B cell (primary cell): ENCODE results near the gene FN3K. TPM values are rescaled to one million over a fixed set of nuclear protein-coding genes. Genes with fewer than 3 reads are reported as not detected.

Source experiments
- ATAC-seq: fragments of 200-7000 bp; cut with Tn5 transposase; one replicate; pipeline ENCODE4 v1.10.0; 2021; ENCODE audit warnings: low read depth, mild to moderate bottlenecking, moderate number of reproducible peaks, moderate library complexity
- CTCF ChIA-PET: fragments of 350-600 bp; sonication (Branson Sonifier 250); formaldehyde crosslinking; loops from one replicate; lab custom pipeline; 2021; ENCODE audit warnings: antibody characterized with exemption, inconsistent platforms; lab: Charles Lee
- POLR2A ChIA-PET: fragments of 350-600 bp; sonication (Branson Sonifier 250); formaldehyde crosslinking; loops from one replicate; lab custom pipeline; 2021; ENCODE audit warnings: antibody characterized with exemption; lab: Charles Lee
- DNase-seq: peaks from one replicate; pipeline ENCODE4 v3.0.0; 2013
- H2AFZ ChIP-seq: 2 replicates; pipeline ENCODE4 v1.6.1; 2012; ENCODE audit warnings: mild to moderate bottlenecking, low read depth, low read length; ENCODE audit not compliant: insufficient read depth, poor library complexity, severe bottlenecking
- H3K27ac ChIP-seq, 2 donors: 1 replicate in 1 of 2; 2 replicates in 1 of 2; pipeline ENCODE4 v1.5.1; 2012 to 2013; ENCODE audit warnings: low read length in 2 of 2, mild to moderate bottlenecking in 2 of 2, moderate library complexity in 1 of 2
- H3K27me3 ChIP-seq, 4 experiments: fragments of 200-600 bp in 1 of 4; sonication (generic) in 1 of 4; replicated peaks in 1 of 4; 1 replicate in 2 of 4; 2 replicates in 2 of 4; pipeline versions ENCODE4 v1.6.1 to v1.7.0; 2013 to 2016; ENCODE audit warnings: low read length in 3 of 4, mild to moderate bottlenecking in 2 of 4, mixed read lengths in 1 of 4, moderate library complexity in 1 of 4; ENCODE audit not compliant: insufficient read depth in 4 of 4, control insufficient read depth in 3 of 4; ENCODE audit errors: control extremely low read depth in 1 of 4
- H3K36me3 ChIP-seq, 2 experiments: replicated peaks in 1 of 2; 1 replicate in 1 of 2; 2 replicates in 1 of 2; pipeline versions ENCODE4 v1.6.1 to v1.7.1; 2013; ENCODE audit warnings: low read length in 1 of 2; ENCODE audit not compliant: insufficient read depth in 2 of 2, control insufficient read depth in 1 of 2; ENCODE audit errors: control extremely low read depth in 1 of 2, extremely low read depth in 1 of 2
- H3K4me1 ChIP-seq, 2 donors: fragments of 200-600 bp in 1 of 2; sonication (generic) in 1 of 2; 1 replicate in 1 of 2; 2 replicates in 1 of 2; pipeline versions ENCODE4 v1.5.1 to v1.6.1; 2013 to 2017; ENCODE audit warnings: low read length in 2 of 2; ENCODE audit not compliant: control insufficient read depth in 2 of 2, insufficient read depth in 2 of 2
- H3K4me2 ChIP-seq: replicated peaks from 2 replicates; pipeline ENCODE3; 2012; ENCODE audit warnings: mild to moderate bottlenecking, low read depth, low read length; ENCODE audit not compliant: poor library complexity, severe bottlenecking
- H3K4me3 ChIP-seq, 5 experiments: fragments of 200-600 bp in 1 of 5; sonication (generic) in 1 of 5; 1 replicate in 3 of 5; 2 replicates in 2 of 5; pipeline versions ENCODE4 v1.5.1 to v1.7.0; 2011 to 2016; ENCODE audit warnings: low read length in 4 of 5, mild to moderate bottlenecking in 4 of 5, low read depth in 2 of 5, control low read depth in 1 of 5, moderate library complexity in 1 of 5; ENCODE audit not compliant: insufficient read depth in 1 of 5; ENCODE audit errors: control extremely low read depth in 1 of 5, extremely low read depth in 1 of 5
- H3K79me2 ChIP-seq: fragments of 200-600 bp; sonication (generic); one replicate; pipeline ENCODE4 v1.6.0; 2016; ENCODE audit warnings: low read length; ENCODE audit not compliant: control insufficient read depth, insufficient read depth
- H3K9ac ChIP-seq: fragments of 200-600 bp; sonication (generic); 2 replicates; pipeline ENCODE4 v1.6.1; 2017; ENCODE audit warnings: mild to moderate bottlenecking, low read length, moderate library complexity
- H3K9me3 ChIP-seq, 3 donors: one replicate each; pipeline versions ENCODE4 v1.6.1 to v1.7.1; 2013; ENCODE audit warnings: low read length in 2 of 3; ENCODE audit not compliant: control insufficient read depth in 2 of 3, insufficient read depth in 1 of 3; ENCODE audit errors: control extremely low read depth in 1 of 3
- H4K20me1 ChIP-seq: 2 replicates; pipeline ENCODE4 v1.6.0; 2012; ENCODE audit warnings: mild to moderate bottlenecking, low read length; ENCODE audit not compliant: insufficient read depth, control insufficient read depth, poor library complexity, severe bottlenecking
- H3K27ac Mint-ChIP-seq: one replicate; pipeline ENCODE4 v1.8.0; 2021; ENCODE audit warnings: mixed read lengths
- H3K27me3 Mint-ChIP-seq: one replicate; pipeline ENCODE4 v1.8.0; 2021; ENCODE audit warnings: mixed read lengths
- H3K4me1 Mint-ChIP-seq: one replicate; pipeline ENCODE4 v1.8.0; 2021; ENCODE audit warnings: mixed read lengths
- H3K4me3 Mint-ChIP-seq: one replicate; pipeline ENCODE4 v1.8.0; 2021; ENCODE audit warnings: mixed read lengths
- H3K9me3 Mint-ChIP-seq: one replicate; pipeline ENCODE4 v1.8.0; 2022; ENCODE audit warnings: mixed read lengths; ENCODE audit not compliant: insufficient read depth
- EZH2 ChIP-seq: IDR thresholded peaks from 2 replicates; pipeline ENCODE4 v1.6.1; 2012; ENCODE audit warnings: borderline replicate concordance, low read depth, mild to moderate bottlenecking, moderate library complexity, low read length; ENCODE audit not compliant: insufficient read depth, poor library complexity, severe bottlenecking
- WGBS: methylation state at CpG from one replicate; pipeline ENCODE4 v1.1.5; 2013; ENCODE audit warnings: missing lambda C conversion rate; ENCODE audit not compliant: insufficient coverage; 5-methylcytosine and 5-hydroxymethylcytosine counted together
- intact Hi-C: fragments of 100-400 bp; cut with micrococcal nuclease; formaldehyde crosslinking; loops from one replicate; pipeline ENCODE4 v1.10.0; 2022
- polyA plus RNA-seq: library from polyadenylated mRNA; depleted of rRNA; stranded (reverse); fragments of >200 nt; gene quantifications from 2 replicates; pipeline ENCODE4 v1.2.3, GENCODE V29; 2012
- total RNA-seq, 2 donors: library from RNA; stranded (reverse); fragments of 120-200 nt in 1 of 2; gene quantifications; 1 replicate in 1 of 2; 2 replicates in 1 of 2; pipeline versions ENCODE4 v1.2.3 to v1.2.4, GENCODE V29; 2013 to 2022
- TF ChIP-seq, protein P1 (sequence below): fragments of 200-600 bp; IDR thresholded peaks from one replicate; pipeline ENCODE4 v1.8.0; 2022; ENCODE audit warnings: antibody characterized with exemption, mild to moderate bottlenecking

The FN3K gene
- total and polyA plus RNA-seq, 2 donors (not counting 1 experiment from before 2014, with no cell fraction given): 1.1 to 2.6 TPM

DNA sequence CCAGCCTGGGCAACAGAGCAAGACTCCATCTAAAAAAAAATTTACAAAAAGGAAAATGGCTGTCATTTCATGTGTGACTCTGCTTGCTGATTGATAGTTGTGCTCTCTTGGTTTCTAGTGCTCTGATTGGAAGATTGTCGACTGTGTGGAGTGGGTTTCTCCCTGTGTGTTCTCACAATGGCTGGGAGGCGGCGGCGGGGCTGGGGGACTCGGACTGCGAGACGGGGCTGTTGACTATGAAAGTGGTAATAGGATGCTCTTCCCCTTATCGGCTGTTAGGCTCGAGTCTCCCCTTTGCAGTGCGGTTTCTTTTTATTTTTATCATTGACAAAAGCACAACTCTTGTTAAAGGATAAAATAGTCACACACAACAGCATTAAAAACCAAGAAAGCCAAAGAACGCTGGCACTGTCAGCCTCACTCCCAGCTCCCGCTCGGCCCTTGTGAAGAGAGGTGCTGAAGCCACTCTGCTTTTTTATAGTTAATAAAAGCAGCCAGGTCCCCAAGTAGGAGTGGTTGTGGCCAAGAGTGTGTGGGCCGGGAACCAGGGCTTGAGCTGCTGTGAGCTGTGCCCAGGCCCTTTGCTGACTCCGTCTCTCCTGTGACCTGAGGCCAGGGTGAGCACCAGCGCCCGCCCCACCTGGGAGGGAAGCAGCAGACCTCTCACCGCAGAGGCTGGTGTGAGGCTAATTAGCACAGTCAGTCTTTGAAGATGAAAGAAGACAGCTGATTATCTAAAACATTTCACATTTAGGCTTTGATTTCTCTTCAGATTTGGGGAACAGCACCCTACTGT is 53.0 kb downstream of the FN3K start:
- H3K79me2 ChIP-seq: peaks cover 5% of the 10 kb centered on the region
- H3K27ac Mint-ChIP-seq: no peak overlapping the region
- H3K9ac ChIP-seq: no peak overlapping the region
- ChIA-PET CTCF (no interaction called here), POLR2A (no interaction called here)
- H3K27me3 ChIP-seq: no peaks in the 10 kb centered on the region
- peaks cover 19% of the 10 kb centered on the region for H4K20me1 ChIP-seq
- H3K9me3 ChIP-seq: no peaks in the 10 kb centered on the region
- TF ChIP-seq EZH2: no peak
- TF ChIP-seq, protein P1, sequence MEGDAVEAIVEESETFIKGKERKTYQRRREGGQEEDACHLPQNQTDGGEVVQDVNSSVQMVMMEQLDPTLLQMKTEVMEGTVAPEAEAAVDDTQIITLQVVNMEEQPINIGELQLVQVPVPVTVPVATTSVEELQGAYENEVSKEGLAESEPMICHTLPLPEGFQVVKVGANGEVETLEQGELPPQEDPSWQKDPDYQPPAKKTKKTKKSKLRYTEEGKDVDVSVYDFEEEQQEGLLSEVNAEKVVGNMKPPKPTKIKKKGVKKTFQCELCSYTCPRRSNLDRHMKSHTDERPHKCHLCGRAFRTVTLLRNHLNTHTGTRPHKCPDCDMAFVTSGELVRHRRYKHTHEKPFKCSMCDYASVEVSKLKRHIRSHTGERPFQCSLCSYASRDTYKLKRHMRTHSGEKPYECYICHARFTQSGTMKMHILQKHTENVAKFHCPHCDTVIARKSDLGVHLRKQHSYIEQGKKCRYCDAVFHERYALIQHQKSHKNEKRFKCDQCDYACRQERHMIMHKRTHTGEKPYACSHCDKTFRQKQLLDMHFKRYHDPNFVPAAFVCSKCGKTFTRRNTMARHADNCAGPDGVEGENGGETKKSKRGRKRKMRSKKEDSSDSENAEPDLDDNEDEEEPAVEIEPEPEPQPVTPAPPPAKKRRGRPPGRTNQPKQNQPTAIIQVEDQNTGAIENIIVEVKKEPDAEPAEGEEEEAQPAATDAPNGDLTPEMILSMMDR: no peak
- H2AFZ ChIP-seq: no peak overlapping the region
- no peak overlapping the region for H3K4me3 ChIP-seq
- H3K36me3 ChIP-seq: peaks cover 2 to 16% of the 10 kb centered on the region in 2 experiments
- no peak overlapping the region for H3K4me3 Mint-ChIP-seq
- no peaks in the 10 kb centered on the region for H3K27me3 Mint-ChIP-seq
- intact Hi-C loops: no loop called here
- DNase-seq (no peak), ATAC-seq (no peak)
- H3K4me2 ChIP-seq: no peak overlapping the region
- no peaks in the 10 kb centered on the region for H3K9me3 Mint-ChIP-seq
- no peak overlapping the region for H3K27ac ChIP-seq
- H3K4me1 Mint-ChIP-seq: peaks cover 3% of the 10 kb centered on the region
- 92% methylated on average over 3 of the region's 18 CpGs for WGBS
- no peaks in the 10 kb centered on the region for H3K4me1 ChIP-seq

DNA sequence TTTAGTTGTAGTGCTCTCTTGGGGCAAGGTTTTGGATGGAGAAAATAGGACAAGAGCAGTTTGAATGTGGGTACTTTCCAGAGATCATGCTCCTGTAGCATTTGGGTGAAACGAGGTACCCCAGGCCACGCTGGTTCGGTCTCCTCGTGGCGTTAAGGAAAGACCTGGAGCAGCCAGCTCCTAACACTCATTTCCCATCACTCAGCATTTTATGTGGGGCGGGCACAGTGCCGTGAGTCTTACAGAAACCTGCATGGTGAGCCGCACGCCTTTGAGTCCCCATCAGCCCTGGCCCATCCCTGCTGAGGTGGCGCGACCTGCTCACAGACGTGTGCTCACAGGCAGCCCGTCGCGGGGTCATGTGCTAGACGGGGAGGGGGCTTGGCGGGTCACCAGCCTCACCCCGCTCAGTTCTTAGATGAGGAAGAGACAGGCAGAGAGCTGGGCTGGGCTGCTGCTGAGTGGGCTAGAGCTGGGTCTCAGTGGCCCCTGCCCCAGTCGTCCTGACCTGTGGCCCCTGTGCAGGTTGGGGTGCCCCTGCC is 53.7 kb downstream of the FN3K start:
- Histone ChIP-seq H3K36me3 (peaks cover 2 to 13% of the 10 kb centered on the region in 2 experiments), H3K4me2 (no peak overlapping the region), H3K9me3 (no peaks in the 10 kb centered on the region), H3K4me1 (no peaks in the 10 kb centered on the region), H3K27me3 (no peaks in the 10 kb centered on the region), H2AFZ (no peak overlapping the region), H3K27ac (no peak overlapping the region), H3K4me3 (no peak overlapping the region), H4K20me1 (peaks cover 19% of the 10 kb centered on the region), H3K79me2 (peaks cover 8% of the 10 kb centered on the region), H3K9ac (no peak overlapping the region)
- TF ChIP-seq, protein P1: no peak
- TF ChIP-seq EZH2: no peak
- POLR2A ChIA-PET: no interaction called here
- Mint-ChIP-seq H3K9me3 (no peaks in the 10 kb centered on the region), H3K27ac (no peak overlapping the region), H3K4me1 (peaks cover 3% of the 10 kb centered on the region), H3K27me3 (no peaks in the 10 kb centered on the region), H3K4me3 (no peak overlapping the region)
- intact Hi-C loops: no loop called here
- CTCF ChIA-PET: no interaction called here
- 98% methylated on average over 19 of the region's 19 CpGs for WGBS
- ATAC-seq: no peak
- no peak for DNase-seq
